OCI-LY1 (cell line): Measurements from ENCODE around the gene RUSF1.

Experiments used
- H2AFZ ChIP-seq: fragments of 200-600 bp; sonication (generic), shearing (Covaris generic); 2 replicates; pipeline ENCODE4 v1.6.0; 2014; ENCODE audit warnings: antibody characterized with exemption, mild to moderate bottlenecking, low read length
- H3F3A ChIP-seq: fragments of 200-600 bp; sonication (generic), shearing (Covaris generic); 2 replicates; pipeline ENCODE4 v1.6.0; 2014; ENCODE audit warnings: mild to moderate bottlenecking, antibody characterized with exemption, low read length, moderate library complexity; ENCODE audit not compliant: insufficient read depth
- H3K27ac ChIP-seq: fragments of 200-600 bp; sonication (generic); 2 replicates; pipeline ENCODE4 v1.5.1; 2014; ENCODE audit warnings: low read length, mixed run types, mild to moderate bottlenecking, low read depth; ENCODE audit not compliant: poor library complexity, severe bottlenecking
- H3K27me3 ChIP-seq: fragments of 200-600 bp; sonication (generic); 2 replicates; pipeline ENCODE4 v1.6.0; 2014; ENCODE audit warnings: antibody characterized with exemption, mild to moderate bottlenecking, low read length, moderate library complexity; ENCODE audit not compliant: insufficient read depth
- H3K36me3 ChIP-seq: fragments of 200-600 bp; sonication (generic); 2 replicates; pipeline ENCODE4 v1.6.1; 2014; ENCODE audit warnings: mild to moderate bottlenecking, antibody characterized with exemption, low read length, moderate library complexity, mixed read lengths; ENCODE audit not compliant: insufficient read depth
- H3K4me1 ChIP-seq: fragments of 200-600 bp; sonication (generic); 2 replicates; pipeline ENCODE4 v1.5.1; 2014; ENCODE audit warnings: mild to moderate bottlenecking, low read length, moderate library complexity; ENCODE audit not compliant: insufficient read depth, severe bottlenecking
- H3K4me2 ChIP-seq: fragments of 200-600 bp; sonication (generic), shearing (Covaris generic); 2 replicates; pipeline ENCODE4 v1.6.1; 2014; ENCODE audit warnings: low read length
- H3K4me3 ChIP-seq: fragments of 200-600 bp; sonication (generic); 2 replicates; pipeline ENCODE4 v1.5.1; 2014; ENCODE audit warnings: low read length, low read depth, mild to moderate bottlenecking, mixed read lengths; ENCODE audit not compliant: poor library complexity, severe bottlenecking
- H3K79me2 ChIP-seq: fragments of 200-600 bp; shearing (Covaris generic); 2 replicates; pipeline ENCODE4 v1.6.1; 2016; ENCODE audit warnings: mixed run types, low read length, mixed read lengths; ENCODE audit not compliant: insufficient read depth
- H3K9ac ChIP-seq: fragments of 200-600 bp; sonication (generic), shearing (Covaris generic); 2 replicates; pipeline ENCODE4 v1.6.1; 2014; ENCODE audit warnings: mild to moderate bottlenecking, low read length, mixed read lengths
- H3K9me2 ChIP-seq: fragments of 200-600 bp; sonication (generic), shearing (Covaris generic); 2 replicates; pipeline ENCODE4 v1.6.1; 2014; ENCODE audit warnings: low read depth, mild to moderate bottlenecking, low read length, mixed read lengths
- H3K9me3 ChIP-seq: fragments of 200-600 bp; shearing (Covaris generic); 2 replicates; pipeline ENCODE4 v1.6.1; 2014; ENCODE audit warnings: low read length, mixed read lengths
- H4K20me1 ChIP-seq: fragments of 200-600 bp; sonication (generic), shearing (Covaris generic); 2 replicates; pipeline ENCODE4 v1.6.0; 2016; ENCODE audit warnings: mild to moderate bottlenecking, low read length; ENCODE audit not compliant: insufficient read depth
- EZH2 ChIP-seq: fragments of 200-600 bp; sonication (generic), shearing (Covaris generic); IDR thresholded peaks from 2 replicates; pipeline ENCODE4 v1.8.0; 2017; ENCODE audit warnings: borderline replicate concordance, mixed run types, mild to moderate bottlenecking, antibody characterized with exemption, low read length, moderate library complexity, mixed read lengths
- TF ChIP-seq, protein P1 (sequence below): fragments of 200-600 bp; sonication (generic), shearing (Covaris generic); IDR thresholded peaks from 2 replicates; pipeline ENCODE4 v1.5.1; 2017; ENCODE audit warnings: mild to moderate bottlenecking, antibody characterized with exemption, low read length, moderate library complexity, mixed read lengths

RUSF1 gene

DNA sequence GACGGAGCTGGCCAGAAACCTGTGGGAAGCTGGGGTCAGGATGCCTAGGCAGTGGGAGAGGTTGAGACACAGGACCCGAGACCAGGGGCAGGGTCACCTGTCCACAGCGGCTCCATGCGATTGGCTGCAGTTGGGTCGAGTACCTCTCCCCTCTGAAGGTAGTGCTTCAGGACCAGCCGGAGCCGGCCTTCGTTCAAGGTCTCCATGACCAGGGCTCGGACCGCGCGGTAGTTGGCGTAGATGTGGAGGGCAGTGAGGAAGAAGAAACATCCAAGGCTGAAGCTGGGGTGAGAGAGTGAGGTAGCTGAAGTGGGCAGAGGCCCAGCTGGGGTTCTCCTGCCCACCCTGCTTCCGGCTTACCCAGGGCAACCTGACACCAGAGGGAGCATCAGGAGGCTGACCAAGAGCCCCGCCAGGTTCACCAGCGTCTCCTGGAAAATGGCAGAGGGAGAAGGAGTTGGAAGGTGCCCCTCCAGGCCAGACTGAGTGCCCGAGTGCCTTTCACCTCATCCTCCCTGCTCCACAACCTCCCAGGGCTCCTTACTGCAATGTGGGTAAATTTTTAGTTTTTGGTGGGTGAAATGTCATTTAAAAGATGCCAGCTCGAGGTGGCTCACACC is 14.6 kb downstream of the RUSF1 start:
- Histone ChIP-seq H4K20me1 (no peaks in the 10 kb centered on the region), H3K9me2 (no peaks in the 10 kb centered on the region), H3K36me3 (no peaks in the 10 kb centered on the region), H2AFZ (no peak overlapping the region), H3F3A (no peaks in the 10 kb centered on the region), H3K4me3 (no peak overlapping the region), H3K4me2 (no peak overlapping the region), H3K27ac (no peak overlapping the region), H3K27me3 (no peaks in the 10 kb centered on the region), H3K9me3 (no peaks in the 10 kb centered on the region), H3K79me2 (no peaks in the 10 kb centered on the region), H3K4me1 (no peaks in the 10 kb centered on the region), H3K9ac (no peak overlapping the region)
- no peak for TF ChIP-seq EZH2
- TF ChIP-seq, protein P1, sequence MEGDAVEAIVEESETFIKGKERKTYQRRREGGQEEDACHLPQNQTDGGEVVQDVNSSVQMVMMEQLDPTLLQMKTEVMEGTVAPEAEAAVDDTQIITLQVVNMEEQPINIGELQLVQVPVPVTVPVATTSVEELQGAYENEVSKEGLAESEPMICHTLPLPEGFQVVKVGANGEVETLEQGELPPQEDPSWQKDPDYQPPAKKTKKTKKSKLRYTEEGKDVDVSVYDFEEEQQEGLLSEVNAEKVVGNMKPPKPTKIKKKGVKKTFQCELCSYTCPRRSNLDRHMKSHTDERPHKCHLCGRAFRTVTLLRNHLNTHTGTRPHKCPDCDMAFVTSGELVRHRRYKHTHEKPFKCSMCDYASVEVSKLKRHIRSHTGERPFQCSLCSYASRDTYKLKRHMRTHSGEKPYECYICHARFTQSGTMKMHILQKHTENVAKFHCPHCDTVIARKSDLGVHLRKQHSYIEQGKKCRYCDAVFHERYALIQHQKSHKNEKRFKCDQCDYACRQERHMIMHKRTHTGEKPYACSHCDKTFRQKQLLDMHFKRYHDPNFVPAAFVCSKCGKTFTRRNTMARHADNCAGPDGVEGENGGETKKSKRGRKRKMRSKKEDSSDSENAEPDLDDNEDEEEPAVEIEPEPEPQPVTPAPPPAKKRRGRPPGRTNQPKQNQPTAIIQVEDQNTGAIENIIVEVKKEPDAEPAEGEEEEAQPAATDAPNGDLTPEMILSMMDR = no peak

DNA sequence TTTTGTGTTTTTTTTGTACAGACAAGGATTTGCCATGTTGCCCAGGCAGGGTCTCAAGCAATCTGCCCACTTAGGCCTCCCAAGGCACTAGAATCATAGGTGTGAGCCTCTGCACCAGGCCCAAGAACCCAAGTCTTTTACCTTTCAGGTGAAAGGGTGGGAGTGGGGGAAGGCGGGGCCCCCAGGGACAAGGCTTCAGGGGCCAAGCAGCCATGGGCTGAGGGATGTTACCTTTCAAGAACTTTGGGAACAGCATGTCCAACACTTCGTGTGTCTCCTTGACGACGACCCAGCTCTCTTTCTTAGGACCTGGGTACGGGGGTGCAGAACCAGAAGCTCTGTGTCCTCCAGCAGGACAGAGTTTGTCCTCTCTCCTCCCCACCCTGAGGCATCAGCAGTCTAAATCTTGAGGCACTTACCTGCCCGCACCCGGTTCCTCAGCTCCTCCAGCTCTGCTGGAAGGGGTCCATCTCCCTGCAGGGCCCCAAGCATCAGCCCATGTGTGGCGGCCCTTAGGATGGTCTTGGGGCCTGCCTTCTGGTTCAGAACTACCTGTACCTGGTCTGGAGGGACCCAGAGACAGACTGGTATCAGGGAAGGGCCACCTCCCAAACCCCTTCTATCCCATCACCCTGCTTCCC is 16.3 kb downstream of the RUSF1 start:
- Histone ChIP-seq H3K27me3 (no peaks in the 10 kb centered on the region), H3K36me3 (no peaks in the 10 kb centered on the region), H3K79me2 (no peaks in the 10 kb centered on the region), H3K4me2 (no peak overlapping the region), H3F3A (no peaks in the 10 kb centered on the region), H3K27ac (no peak overlapping the region), H2AFZ (no peak overlapping the region), H3K9me3 (no peaks in the 10 kb centered on the region), H3K9me2 (no peaks in the 10 kb centered on the region), H4K20me1 (no peaks in the 10 kb centered on the region), H3K4me1 (peaks cover 11% of the 10 kb centered on the region), H3K9ac (no peak overlapping the region), H3K4me3 (no peak overlapping the region)
- TF ChIP-seq EZH2 = no peak
- TF ChIP-seq, protein P1 = no peak

DNA sequence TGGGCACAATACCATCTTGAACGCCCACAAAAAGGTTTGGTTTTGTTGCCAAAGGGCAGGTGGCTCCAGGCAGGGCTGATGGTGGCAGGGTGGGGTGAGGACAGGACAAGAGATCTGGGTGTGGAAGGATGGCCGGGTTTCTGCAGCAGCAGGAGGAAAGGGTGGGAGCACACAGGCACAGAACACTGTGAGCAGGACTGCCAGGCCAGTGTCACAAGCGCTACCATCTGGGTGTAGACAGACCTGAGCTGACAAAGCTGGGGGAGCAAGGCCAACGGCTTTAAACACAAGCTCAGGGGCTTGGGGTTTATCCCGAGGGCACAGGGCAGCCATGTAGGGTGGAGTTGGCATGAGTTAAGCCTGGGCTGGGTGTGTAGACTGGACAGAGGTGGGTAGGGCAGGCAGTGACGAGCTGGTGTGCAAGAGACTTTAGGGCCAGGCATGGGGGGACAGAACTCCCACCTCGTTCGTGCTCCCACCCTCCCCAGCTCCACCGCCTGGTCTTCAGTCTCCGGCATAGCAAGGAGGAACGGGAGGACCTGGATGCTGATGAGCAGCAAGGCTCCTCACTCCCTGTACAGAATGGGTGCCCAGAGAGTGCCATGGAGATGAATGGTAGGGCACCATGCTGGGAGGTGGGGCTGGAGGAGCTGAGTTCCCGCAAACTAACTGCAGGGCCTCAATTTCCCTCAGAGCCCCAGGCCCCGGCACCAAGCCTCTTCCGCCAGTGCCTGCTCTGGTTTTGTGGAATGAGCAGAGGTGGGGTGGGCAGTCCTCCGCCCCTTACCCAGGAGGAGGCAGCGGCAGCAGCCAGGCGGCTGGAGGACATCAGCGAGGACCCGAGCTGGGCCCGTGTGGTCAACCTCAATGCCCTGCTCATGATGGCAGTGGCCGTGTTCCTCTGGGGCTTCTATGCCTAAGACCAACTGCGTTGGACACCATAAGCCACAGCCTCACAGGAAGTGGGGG is 18.3 kb downstream of the RUSF1 start:
- Histone ChIP-seq H2AFZ (no peak overlapping the region), H3K4me3 (no peak overlapping the region), H3K27ac (no peak overlapping the region), H3K9me2 (no peaks in the 10 kb centered on the region), H3F3A (no peaks in the 10 kb centered on the region), H3K9me3 (no peaks in the 10 kb centered on the region), H4K20me1 (no peaks in the 10 kb centered on the region), H3K4me1 (peaks cover 11% of the 10 kb centered on the region), H3K4me2 (no peak overlapping the region), H3K9ac (no peak overlapping the region), H3K27me3 (peaks cover 7% of the 10 kb centered on the region; the same call in 1 of the 2 replicates), H3K36me3 (no peaks in the 10 kb centered on the region), H3K79me2 (no peaks in the 10 kb centered on the region)
- no peak for TF ChIP-seq EZH2
- TF ChIP-seq, protein P1 = no peak
